ENCODE measurements around the gene ADAMTS4.

The ADAMTS4 gene

GRCh38 chr1:161218301-161219077, 19.6 kb upstream of the ADAMTS4 start:
- DNase-seq: no peak

- no peak for DNase-seq
Measured at GRCh38 chr1:161217831-161218230, 19.0 kb upstream of the ADAMTS4 start.

- peak; percentile 79 for DNase-seq
Measured at GRCh38 chr1:161216945-161217712, 18.3 kb upstream of the ADAMTS4 start.

- no peak for DNase-seq
Measured at GRCh38 chr1:161215076-161215475, 16.2 kb upstream of the ADAMTS4 start, which contains the start of gene FCER1G. FCER1G (plus strand) TSS chr1:161215295; CDS start chr1:161215322, 27 bp downstream.

GRCh38 chr1:161214369-161214768, 15.5 kb upstream of the ADAMTS4 start:
- no peak for DNase-seq

GRCh38 chr1:161209790-161210409, 11.0 kb upstream of the ADAMTS4 start:
- peak; percentile 75 for DNase-seq

- DNase-seq: no peak
Measured at GRCh38 chr1:161207173-161207572, 8.3 kb upstream of the ADAMTS4 start.

GRCh38 chr1:161206411-161207140, 7.7 kb upstream of the ADAMTS4 start:
- no peak for DNase-seq

- peak; percentile 99 for DNase-seq
Measured at GRCh38 chr1:161201836-161202712, 3.2 kb upstream of the ADAMTS4 start, which contains the start of gene NDUFS2. NDUFS2 (plus strand) TSS chr1:161202367; CDS start chr1:161202386, 19 bp downstream.

GRCh38 chr1:161200992-161201835, 2.4 kb upstream of the ADAMTS4 start:
- DNase-seq: peak; percentile 88

- DNase-seq: no peak
Measured at GRCh38 chr1:161200421-161200991, 1.7 kb upstream of the ADAMTS4 start.

GRCh38 chr1:161199506-161200139, 769 bp upstream of the ADAMTS4 start:
- DNase-seq: no peak

- DNase-seq: peak; percentile 73
Measured at GRCh38 chr1:161198194-161198896, 509 bp downstream of the ADAMTS4 start.

- no peak for DNase-seq
Measured at GRCh38 chr1:161197560-161198193, 1.2 kb downstream of the ADAMTS4 start.

GRCh38 chr1:161196521-161197451, 2.1 kb downstream of the ADAMTS4 start:
- DNase-seq: peak; percentile 80

GRCh38 chr1:161196111-161196510, 2.7 kb downstream of the ADAMTS4 start:
- DNase-seq: no peak

- DNase-seq: no peak
Measured at GRCh38 chr1:161195171-161195570, 3.7 kb downstream of the ADAMTS4 start.
